ENCODE measurements around the gene APOBEC3B.
A peak's percentile ranks its signal among the peaks of the same experiment; 100 is the strongest.
"Not testable (repeated sequence)": the region's sequence is repeated elsewhere in the genome, so short reads cannot be mapped to it uniquely, and the experiment has no call there.

Gene APOBEC3B

GRCh38 chr22:38987171-38987895 is 5.2 kb downstream of the APOBEC3B start:
- TF ChIP-seq CTCF (conservative IDR thresholded peaks at IDR 0.05; ENCODE audit: low read depth, low read length): no peak
- no peak for DNase-seq (ENCODE audit: low read depth)

GRCh38 chr22:38989466-38989865 is 7.3 kb downstream of the APOBEC3B start:
- no peak for TF ChIP-seq CTCF (conservative IDR thresholded peaks at IDR 0.05; ENCODE audit: low read depth, low read length)
- no peak for DNase-seq (ENCODE audit: low read depth)
- H3K4me3 ChIP-seq (ENCODE audit: low read depth, low read length): no peak overlapping the region

More at GRCh38 chr22:38987171-38987895, 5.2 kb downstream of the APOBEC3B start:
- H3K4me3 ChIP-seq (ENCODE audit: low read depth, low read length): no peak overlapping the region

- not testable (repeated sequence) for DNase-seq (ENCODE audit: low read depth); H3K4me3 ChIP-seq (ENCODE audit: low read depth, low read length)
These were observed 10.8 kb downstream of the APOBEC3B start for GRCh38 chr22:38992871-38993371.

- no peak for TF ChIP-seq CTCF (conservative IDR thresholded peaks at IDR 0.05; ENCODE audit: low read depth, low read length)
- no peak for DNase-seq (ENCODE audit: low read depth)
- H3K4me3 ChIP-seq (ENCODE audit: low read depth, low read length): no peak overlapping the region
These were observed 14.0 kb downstream of the APOBEC3B start for GRCh38 chr22:38996105-38996504.

GRCh38 chr22:38997518-38997917 is 15.4 kb downstream of the APOBEC3B start:
- H3K4me3 ChIP-seq (ENCODE audit: low read depth, low read length): no peak overlapping the region
- DNase-seq (ENCODE audit: low read depth): no peak
- no peak for TF ChIP-seq CTCF (conservative IDR thresholded peaks at IDR 0.05; ENCODE audit: low read depth, low read length)

- DNase-seq (ENCODE audit: low read depth): peak; percentile 92
- TF ChIP-seq CTCF (conservative IDR thresholded peaks at IDR 0.05; ENCODE audit: low read depth, low read length): peak; percentile 83
- H3K4me3 ChIP-seq (ENCODE audit: low read depth, low read length): no peak overlapping the region
These were observed 21.1 kb downstream of the APOBEC3B start for GRCh38 chr22:39003165-39003638.

- H3K4me3 ChIP-seq (ENCODE audit: low read depth, low read length): no peak overlapping the region
- DNase-seq (ENCODE audit: low read depth): no peak
- no peak for TF ChIP-seq CTCF (conservative IDR thresholded peaks at IDR 0.05; ENCODE audit: low read depth, low read length)
These were observed 25.0 kb downstream of the APOBEC3B start for GRCh38 chr22:39007177-39007576.

GRCh38 chr22:39008271-39008850 is 26.2 kb downstream of the APOBEC3B start:
- H3K4me3 ChIP-seq (ENCODE audit: low read depth, low read length): not testable (repeated sequence)

More at GRCh38 chr22:39008271-39008850, 26.2 kb downstream of the APOBEC3B start:
- DNase-seq (ENCODE audit: low read depth): not testable (repeated sequence)
